Astrocyte (in vitro differentiated cells and primary cell): ENCODE data around the gene TSPAN14.

ENCODE experiments used
- CTCF ChIP-seq: IDR thresholded peaks from 2 replicates; pipeline ENCODE4 v1.5.1; 2011; ENCODE audit warnings: low read depth, mild to moderate bottlenecking, inconsistent platforms, low read length, moderate library complexity; ENCODE audit not compliant: insufficient read depth
- EZH2 ChIP-seq: IDR thresholded peaks from 2 replicates; pipeline ENCODE4 v1.6.1; 2012; ENCODE audit warnings: mild to moderate bottlenecking, low read length, inconsistent platforms; ENCODE audit not compliant: insufficient read depth

GRCh38 chr10:80448209-80448942, 5.7 kb upstream of the TSPAN14 start:
- TF ChIP-seq CTCF (no peak), EZH2 (no peak)
